ENCODE data around the gene DTX3. TPM values are rescaled to one million over a fixed set of nuclear protein-coding genes. Genes with fewer than 3 reads are reported as not detected.

DTX3 gene
- total RNA-seq, 1 donor from 2014 or later = 56.4 TPM

DNA sequence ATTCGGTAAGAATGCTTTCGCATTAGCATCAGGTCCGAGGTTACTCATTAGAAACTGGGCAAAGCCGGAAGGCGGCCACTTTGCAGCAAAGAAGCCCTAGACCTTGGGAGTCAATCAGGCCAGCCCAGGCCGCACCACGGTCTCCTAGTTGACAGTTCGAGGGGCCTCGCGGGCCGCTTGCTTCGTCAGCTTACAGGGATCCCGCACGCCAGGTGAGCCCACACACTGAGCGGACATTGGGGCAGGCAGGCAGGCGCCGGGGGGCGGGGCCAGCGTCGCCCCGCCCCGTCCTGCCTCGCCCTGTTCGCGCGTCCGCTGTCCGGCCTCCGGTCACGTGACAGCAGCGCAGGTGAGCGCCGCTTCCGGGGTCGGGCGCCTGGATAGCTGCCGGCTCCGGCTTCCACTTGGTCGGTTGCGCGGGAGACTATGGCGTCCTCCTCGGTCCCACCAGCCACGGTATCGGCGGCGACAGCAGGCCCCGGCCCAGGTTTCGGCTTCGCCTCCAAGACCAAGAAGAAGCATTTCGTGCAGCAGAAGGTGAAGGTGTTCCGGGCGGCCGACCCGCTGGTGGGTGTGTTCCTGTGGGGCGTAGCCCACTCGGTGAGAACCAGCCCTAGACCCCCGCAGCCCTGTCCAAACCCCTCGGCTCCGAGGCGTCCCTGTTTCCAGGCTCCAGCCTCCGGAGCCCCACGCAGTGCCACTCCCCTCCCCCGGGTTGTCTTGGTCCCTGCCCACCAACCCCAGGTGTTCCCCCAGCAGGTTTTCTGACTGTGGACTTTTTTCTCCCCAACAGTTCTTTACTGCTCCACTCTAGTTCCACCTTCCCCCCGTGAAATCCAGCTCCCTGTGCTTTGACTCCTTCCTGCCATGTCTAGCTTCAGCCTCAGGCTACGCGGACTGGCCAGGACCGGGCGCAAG lies 13.5 kb upstream of the DTX3 start, which contains the start of gene PIP4K2C:
Gene PIP4K2C (plus strand): TSS at position 329 of the 918 bp plus-strand sequence. CDS start 98 bp downstream, at position 427.
- H3K9ac ChIP-seq = peak within 1 kb of the TSS; percentile 34
- Mint-ChIP-seq H3K27ac (peak within 1 kb of the TSS; percentile 84), H3K4me3 (peak within 1 kb of the TSS; percentile 94), H3K9me3 (no peaks in the 10 kb centered on the region), H3K36me3 (no peaks in the 10 kb centered on the region), H3K27me3 (ENCODE audit: insufficient read depth, low read depth) (peaks cover 5% of the 10 kb centered on the region), H3K4me1 (peaks cover 16% of the 10 kb centered on the region)
- peaks cover 5% of the 10 kb centered on the region for H3F3A ChIP-seq (ENCODE audit: low read depth)
- peaks cover 6% of the 10 kb centered on the region for H3K4me1 ChIP-seq
- peak within 1 kb of the TSS; percentile 80 for H2AFZ ChIP-seq (replicated peaks)
- H3K79me2 ChIP-seq (ENCODE audit: low read depth) = peaks cover 21% of the 10 kb centered on the region
- H3K4me2 ChIP-seq = peak within 1 kb of the TSS; percentile 87
- no peaks in the 10 kb centered on the region for H4K20me1 ChIP-seq (ENCODE audit: low read depth)
- no peak within 1 kb of the TSS for H3K27ac ChIP-seq
- peaks cover 6% of the 10 kb centered on the region for H3K27me3 ChIP-seq
- peak; percentile 93 for DNase-seq (ENCODE audit: low spot score)
- H3K4me3 ChIP-seq = peak within 1 kb of the TSS; percentile 61
- TF ChIP-seq, protein P1, sequence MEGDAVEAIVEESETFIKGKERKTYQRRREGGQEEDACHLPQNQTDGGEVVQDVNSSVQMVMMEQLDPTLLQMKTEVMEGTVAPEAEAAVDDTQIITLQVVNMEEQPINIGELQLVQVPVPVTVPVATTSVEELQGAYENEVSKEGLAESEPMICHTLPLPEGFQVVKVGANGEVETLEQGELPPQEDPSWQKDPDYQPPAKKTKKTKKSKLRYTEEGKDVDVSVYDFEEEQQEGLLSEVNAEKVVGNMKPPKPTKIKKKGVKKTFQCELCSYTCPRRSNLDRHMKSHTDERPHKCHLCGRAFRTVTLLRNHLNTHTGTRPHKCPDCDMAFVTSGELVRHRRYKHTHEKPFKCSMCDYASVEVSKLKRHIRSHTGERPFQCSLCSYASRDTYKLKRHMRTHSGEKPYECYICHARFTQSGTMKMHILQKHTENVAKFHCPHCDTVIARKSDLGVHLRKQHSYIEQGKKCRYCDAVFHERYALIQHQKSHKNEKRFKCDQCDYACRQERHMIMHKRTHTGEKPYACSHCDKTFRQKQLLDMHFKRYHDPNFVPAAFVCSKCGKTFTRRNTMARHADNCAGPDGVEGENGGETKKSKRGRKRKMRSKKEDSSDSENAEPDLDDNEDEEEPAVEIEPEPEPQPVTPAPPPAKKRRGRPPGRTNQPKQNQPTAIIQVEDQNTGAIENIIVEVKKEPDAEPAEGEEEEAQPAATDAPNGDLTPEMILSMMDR (IDR thresholded peaks at IDR 0.05) = no peak
- no peaks in the 10 kb centered on the region for H3K36me3 ChIP-seq
- no peaks in the 10 kb centered on the region for H3K9me3 ChIP-seq (ENCODE audit: low read depth)

GRCh38 chr12:57591782-57592325 lies 12.8 kb upstream of the DTX3 start:
- no peaks in the 10 kb centered on the region for H3K9me3 ChIP-seq (ENCODE audit: low read depth)
- no peak overlapping the region for H3K27ac ChIP-seq
- peaks cover 21% of the 10 kb centered on the region for H3K79me2 ChIP-seq (ENCODE audit: low read depth)
- Mint-ChIP-seq H3K27me3 (ENCODE audit: insufficient read depth, low read depth) (peaks cover 5% of the 10 kb centered on the region), H3K9me3 (no peaks in the 10 kb centered on the region), H3K4me3 (peak overlapping the region; percentile 94), H3K27ac (peak overlapping the region; percentile 84), H3K4me1 (peaks cover 16% of the 10 kb centered on the region), H3K36me3 (no peaks in the 10 kb centered on the region)
- peak overlapping the region; percentile 87 for H3K4me2 ChIP-seq
- H4K20me1 ChIP-seq (ENCODE audit: low read depth) = no peaks in the 10 kb centered on the region
- H3K9ac ChIP-seq = peak overlapping the region; percentile 34
- H2AFZ ChIP-seq (replicated peaks) = peak overlapping the region; percentile 80
- peaks cover 6% of the 10 kb centered on the region for H3K4me1 ChIP-seq
- H3F3A ChIP-seq (ENCODE audit: low read depth) = peaks cover 5% of the 10 kb centered on the region
- DNase-seq (ENCODE audit: low spot score) = no peak
- peak overlapping the region; percentile 61 for H3K4me3 ChIP-seq
- H3K27me3 ChIP-seq = peaks cover 6% of the 10 kb centered on the region
- TF ChIP-seq EZH2 (IDR thresholded peaks at IDR 0.05) (no peak), EZH2phosphoT487 (IDR thresholded peaks at IDR 0.05) (no peak)
- TF ChIP-seq, protein P1 (IDR thresholded peaks at IDR 0.05) = no peak
- H3K36me3 ChIP-seq = no peaks in the 10 kb centered on the region

DNA sequence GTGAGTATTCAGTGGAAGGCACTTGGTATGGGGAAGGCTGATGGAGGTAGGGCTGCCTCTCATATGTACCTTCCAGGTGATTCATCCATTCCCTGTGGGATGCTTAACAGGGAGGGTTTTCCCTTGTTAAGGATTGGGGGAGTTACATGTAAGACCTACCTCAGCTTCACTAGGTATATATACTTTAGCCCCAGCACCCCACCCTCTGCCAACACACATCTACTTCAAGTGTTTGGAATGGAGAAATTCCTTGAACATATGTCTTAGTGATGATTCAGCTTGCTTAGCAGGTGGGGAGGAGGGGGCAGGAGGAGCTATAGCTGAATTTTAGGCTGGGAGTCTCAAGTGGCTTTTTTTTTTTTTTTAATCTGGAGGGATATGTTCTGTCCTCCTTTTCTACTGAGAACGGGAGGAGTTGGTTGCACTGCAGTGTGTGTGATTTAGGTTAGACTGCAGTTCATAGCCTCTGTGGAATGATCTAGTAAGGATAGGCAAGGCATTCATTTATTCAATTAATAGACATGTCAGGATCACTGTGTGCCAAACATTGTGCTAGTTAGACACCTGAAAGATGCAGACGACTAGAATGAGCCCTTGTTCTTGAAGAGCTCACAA lies 12.0 kb upstream of the DTX3 start:
- H4K20me1 ChIP-seq (ENCODE audit: low read depth) = no peaks in the 10 kb centered on the region
- Mint-ChIP-seq H3K4me1 (peaks cover 16% of the 10 kb centered on the region), H3K27ac (no peak overlapping the region), H3K36me3 (no peaks in the 10 kb centered on the region), H3K4me3 (peak overlapping the region; percentile 94), H3K27me3 (ENCODE audit: insufficient read depth, low read depth) (peaks cover 5% of the 10 kb centered on the region), H3K9me3 (no peaks in the 10 kb centered on the region)
- H3K4me3 ChIP-seq = no peak overlapping the region
- H3F3A ChIP-seq (ENCODE audit: low read depth) = peaks cover 5% of the 10 kb centered on the region
- H3K4me2 ChIP-seq = peak overlapping the region; percentile 87
- peaks cover 21% of the 10 kb centered on the region for H3K79me2 ChIP-seq (ENCODE audit: low read depth)
- H3K4me1 ChIP-seq = peaks cover 6% of the 10 kb centered on the region
- no peak overlapping the region for H3K9ac ChIP-seq
- peaks cover 6% of the 10 kb centered on the region for H3K27me3 ChIP-seq
- H3K36me3 ChIP-seq = no peaks in the 10 kb centered on the region
- DNase-seq (ENCODE audit: low spot score) = no peak
- H2AFZ ChIP-seq (replicated peaks) = no peak overlapping the region
- H3K9me3 ChIP-seq (ENCODE audit: low read depth) = no peaks in the 10 kb centered on the region
- no peak overlapping the region for H3K27ac ChIP-seq
- TF ChIP-seq, protein P1 (IDR thresholded peaks at IDR 0.05) = no peak
- TF ChIP-seq EZH2 (IDR thresholded peaks at IDR 0.05) (no peak), EZH2phosphoT487 (IDR thresholded peaks at IDR 0.05) (no peak)
